Neural cell (in vitro differentiated cells): ENCODE measurements around the gene PCYT2. TPM values are rescaled to one million over a fixed set of nuclear protein-coding genes. Genes with fewer than 3 reads are reported as not detected.

Experiments
- H2AFZ ChIP-seq: fragments of 200-600, 300-800 bp; sonication (generic), shearing (Covaris generic); 2 replicates; pipeline ENCODE4 v1.6.0; 2014; ENCODE audit warnings: low read depth, mild to moderate bottlenecking, antibody characterized with exemption, low read length, moderate library complexity
- H3F3A ChIP-seq: fragments of 200-600 bp; shearing (Covaris generic); 2 replicates; pipeline ENCODE4 v1.6.1; 2016; ENCODE audit warnings: mild to moderate bottlenecking, moderate library complexity, mixed read lengths, antibody characterized with exemption, low read length; ENCODE audit not compliant: insufficient read depth, poor library complexity, severe bottlenecking
- H3K27ac ChIP-seq: fragments of 200-600, 300-800 bp; sonication (generic), shearing (Covaris generic); 2 replicates; pipeline ENCODE4 v1.5.1; 2014; ENCODE audit warnings: mild to moderate bottlenecking, low read length, moderate library complexity
- H3K27me3 ChIP-seq: fragments of 300-800, 200-600 bp; sonication (generic), shearing (Covaris generic); 2 replicates; pipeline ENCODE4 v1.6.0; 2014; ENCODE audit warnings: mild to moderate bottlenecking, low read depth, low read length, moderate library complexity; ENCODE audit not compliant: insufficient read depth
- H3K36me3 ChIP-seq: fragments of 300-800, 200-600 bp; sonication (generic), shearing (Covaris generic); 2 replicates; pipeline ENCODE4 v1.5.1; 2014; ENCODE audit warnings: mild to moderate bottlenecking, antibody characterized with exemption, low read length, moderate library complexity; ENCODE audit not compliant: insufficient read depth
- H3K4me2 ChIP-seq: fragments of 300-800, 200-600 bp; sonication (generic), shearing (Covaris generic); 2 replicates; pipeline ENCODE4 v1.6.0; 2014; ENCODE audit warnings: mild to moderate bottlenecking, low read length
- H3K4me3 ChIP-seq: fragments of 300-800, 200-600 bp; sonication (generic), shearing (Covaris generic); 2 replicates; pipeline ENCODE4 v1.5.1; 2014; ENCODE audit warnings: mild to moderate bottlenecking, low read length, moderate library complexity
- H3K79me2 ChIP-seq: fragments of 200-600 bp; shearing (Covaris generic); replicated peaks from 2 replicates; pipeline ENCODE4 v1.6.0; 2014; ENCODE audit warnings: mild to moderate bottlenecking, low read length, moderate library complexity; ENCODE audit not compliant: insufficient read depth
- H3K9ac ChIP-seq: fragments of 300-800, 200-600 bp; sonication (generic), shearing (Covaris generic); 2 replicates; pipeline ENCODE4 v1.6.1; 2016; ENCODE audit warnings: mild to moderate bottlenecking, low read length, mixed read lengths
- H3K9me2 ChIP-seq: fragments of 200-600 bp; shearing (Covaris generic); 2 replicates; pipeline ENCODE4 v1.6.1; 2016; ENCODE audit warnings: mild to moderate bottlenecking, low read length, mixed read lengths; ENCODE audit not compliant: insufficient read depth
- H3K9me3 ChIP-seq: fragments of 200-600, 300-800 bp; sonication (generic), shearing (Covaris generic); 2 replicates; pipeline ENCODE4 v1.6.1; 2016; ENCODE audit warnings: mild to moderate bottlenecking, mixed run types, low read length, moderate library complexity, mixed read lengths
- H4K20me1 ChIP-seq: fragments of 200-600 bp; shearing (Covaris generic); 2 replicates; pipeline ENCODE4 v1.6.1; 2016; ENCODE audit warnings: mild to moderate bottlenecking, mixed run types; ENCODE audit not compliant: insufficient read depth
- EP300 ChIP-seq: fragments of 450-650 bp; conservative IDR thresholded peaks from 2 replicates; pipeline ENCODE4 v1.6.1; 2014; ENCODE audit warnings: antibody characterized with exemption, mild to moderate bottlenecking, moderate library complexity; ENCODE audit not compliant: poor library complexity, severe bottlenecking
- MXI1 ChIP-seq: fragments of 450-650 bp; conservative IDR thresholded peaks from 2 replicates; pipeline ENCODE4 v1.6.1; 2014; ENCODE audit warnings: antibody characterized with exemption, mild to moderate bottlenecking; ENCODE audit not compliant: poor library complexity, severe bottlenecking
- POLR2AphosphoS5 ChIP-seq: IDR thresholded peaks from 2 replicates; pipeline ENCODE4 v1.6.1; 2012
- RAD21 ChIP-seq: fragments of 450-650 bp; conservative IDR thresholded peaks from 2 replicates; pipeline ENCODE4 v1.6.1; 2014; ENCODE audit warnings: antibody characterized with exemption, mild to moderate bottlenecking, moderate library complexity
- REST ChIP-seq: IDR thresholded peaks from 2 replicates; pipeline ENCODE4 v1.6.1; 2012; ENCODE audit warnings: borderline replicate concordance
- SMC3 ChIP-seq: fragments of 450-650 bp; conservative IDR thresholded peaks from 2 replicates; pipeline ENCODE4 v1.6.1; 2014; ENCODE audit warnings: antibody characterized with exemption, mild to moderate bottlenecking, moderate library complexity; ENCODE audit not compliant: poor library complexity
- TAF1 ChIP-seq: IDR thresholded peaks from 2 replicates; pipeline ENCODE4 v1.6.1; 2012; ENCODE audit warnings: low read depth
- polyA plus RNA-seq: library from polyadenylated mRNA; depleted of rRNA; stranded (reverse); fragments of >200 nt; gene quantifications from 2 replicates; pipeline ENCODE4 v1.2.3, GENCODE V29; 2014
- TF ChIP-seq, protein P1 (sequence below): fragments of 450-650 bp; IDR thresholded peaks from 2 replicates; pipeline ENCODE4 v1.5.1; 2014; ENCODE audit warnings: antibody characterized with exemption, mild to moderate bottlenecking, moderate library complexity; ENCODE audit not compliant: poor library complexity, severe bottlenecking

Gene PCYT2
- polyA plus RNA-seq, 1 donor from 2014 or later: 35.3 TPM

DNA sequence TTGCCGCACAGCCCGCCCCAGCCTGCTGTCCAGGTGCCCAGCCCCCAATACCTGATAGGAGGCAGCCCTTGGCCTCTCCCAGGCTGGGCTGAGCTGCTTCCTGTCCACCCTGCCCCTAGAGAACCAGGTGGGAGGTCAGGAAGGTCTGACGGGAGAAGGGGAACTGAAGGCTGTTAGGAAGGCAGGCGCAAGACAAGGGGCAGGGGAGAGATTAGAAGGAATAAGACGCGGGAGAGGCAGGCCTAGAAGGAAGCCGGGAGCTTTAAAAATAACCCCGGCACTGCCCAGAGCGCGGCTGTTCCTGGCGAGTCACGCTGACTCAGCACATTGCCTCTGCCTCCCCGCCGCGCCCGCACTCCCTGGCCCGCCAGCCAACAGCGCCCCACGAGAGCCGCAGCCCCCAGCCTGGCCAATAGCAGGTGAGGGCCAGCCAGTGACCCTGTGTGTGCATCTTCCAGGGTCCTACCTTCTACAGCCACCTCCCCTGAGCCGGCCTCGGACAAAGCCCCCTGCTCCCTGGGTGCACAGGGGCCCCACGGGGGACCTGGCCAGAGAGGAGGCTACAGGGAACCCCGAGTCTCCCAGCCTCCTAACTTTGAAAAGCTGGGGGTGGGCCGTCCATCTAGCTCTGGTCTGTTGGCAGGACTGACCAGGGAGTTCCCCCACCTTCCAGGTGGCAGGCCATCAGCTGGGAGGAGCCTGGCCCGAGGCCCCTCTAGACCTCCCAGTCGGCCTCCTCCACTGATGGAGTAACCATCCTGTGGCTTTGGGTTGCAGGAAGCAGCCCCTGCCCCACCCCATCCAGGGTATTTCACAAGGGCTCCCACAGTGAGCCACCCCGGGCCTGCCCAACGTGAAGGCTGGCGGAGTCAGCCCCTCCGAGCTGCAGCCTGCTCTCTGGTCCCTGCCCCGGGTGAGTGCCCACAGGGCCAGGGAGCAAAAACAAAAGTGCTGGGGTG, 12.4 kb upstream of the PCYT2 start:
- no peak overlapping the region for H3K27ac ChIP-seq
- no peaks in the 10 kb centered on the region for H3K9me3 ChIP-seq
- no peaks in the 10 kb centered on the region for H3K36me3 ChIP-seq
- no peak overlapping the region for H3K4me2 ChIP-seq
- no peaks in the 10 kb centered on the region for H4K20me1 ChIP-seq
- TF ChIP-seq SMC3 (no peak), RAD21 (no peak)
- no peaks in the 10 kb centered on the region for H3F3A ChIP-seq
- no peaks in the 10 kb centered on the region for H3K27me3 ChIP-seq
- no peak overlapping the region for H3K4me3 ChIP-seq
- peaks cover 23% of the 10 kb centered on the region for H3K79me2 ChIP-seq
- H3K9ac ChIP-seq: no peak overlapping the region
- H2AFZ ChIP-seq: no peak overlapping the region
- no peaks in the 10 kb centered on the region for H3K9me2 ChIP-seq

- Histone ChIP-seq H3K4me3 (no peak overlapping the region), H4K20me1 (no peaks in the 10 kb centered on the region), H3F3A (no peaks in the 10 kb centered on the region), H3K79me2 (peaks cover 26% of the 10 kb centered on the region), H3K9me3 (no peaks in the 10 kb centered on the region), H2AFZ (no peak overlapping the region), H3K27ac (no peak overlapping the region), H3K4me2 (no peak overlapping the region), H3K9ac (no peak overlapping the region), H3K27me3 (no peaks in the 10 kb centered on the region), H3K36me3 (no peaks in the 10 kb centered on the region), H3K9me2 (no peaks in the 10 kb centered on the region)
- TF ChIP-seq, protein P1, sequence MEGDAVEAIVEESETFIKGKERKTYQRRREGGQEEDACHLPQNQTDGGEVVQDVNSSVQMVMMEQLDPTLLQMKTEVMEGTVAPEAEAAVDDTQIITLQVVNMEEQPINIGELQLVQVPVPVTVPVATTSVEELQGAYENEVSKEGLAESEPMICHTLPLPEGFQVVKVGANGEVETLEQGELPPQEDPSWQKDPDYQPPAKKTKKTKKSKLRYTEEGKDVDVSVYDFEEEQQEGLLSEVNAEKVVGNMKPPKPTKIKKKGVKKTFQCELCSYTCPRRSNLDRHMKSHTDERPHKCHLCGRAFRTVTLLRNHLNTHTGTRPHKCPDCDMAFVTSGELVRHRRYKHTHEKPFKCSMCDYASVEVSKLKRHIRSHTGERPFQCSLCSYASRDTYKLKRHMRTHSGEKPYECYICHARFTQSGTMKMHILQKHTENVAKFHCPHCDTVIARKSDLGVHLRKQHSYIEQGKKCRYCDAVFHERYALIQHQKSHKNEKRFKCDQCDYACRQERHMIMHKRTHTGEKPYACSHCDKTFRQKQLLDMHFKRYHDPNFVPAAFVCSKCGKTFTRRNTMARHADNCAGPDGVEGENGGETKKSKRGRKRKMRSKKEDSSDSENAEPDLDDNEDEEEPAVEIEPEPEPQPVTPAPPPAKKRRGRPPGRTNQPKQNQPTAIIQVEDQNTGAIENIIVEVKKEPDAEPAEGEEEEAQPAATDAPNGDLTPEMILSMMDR: no peak
- TF ChIP-seq EP300 (no peak), SMC3 (no peak), TAF1 (no peak), RAD21 (no peak), MXI1 (no peak), POLR2AphosphoS5 (no peak), REST (no peak)
Observed at GRCh38 chr17:81922566-81923301, 11.5 kb upstream of the PCYT2 start.
